ENCODE results near the gene CNTN4.
"Not testable (repeated sequence)": the region's sequence is repeated elsewhere in the genome, so short reads cannot be mapped to it uniquely, and the experiment has no call there.

The CNTN4 gene

GRCh38 chr3:2713923-2714322, 615.3 kb downstream of the CNTN4 start:
- no peak for DNase-seq

- no peak for DNase-seq
Observed at GRCh38 chr3:2714834-2715233, 616.2 kb downstream of the CNTN4 start.

- no peak for DNase-seq
Observed at GRCh38 chr3:2727101-2727500, 628.4 kb downstream of the CNTN4 start.

- no peak for DNase-seq
Observed at GRCh38 chr3:2727610-2728318, 629.1 kb downstream of the CNTN4 start.

- no peak for DNase-seq
Observed at GRCh38 chr3:2731843-2732242, 633.2 kb downstream of the CNTN4 start.

GRCh38 chr3:2735392-2735894, 636.8 kb downstream of the CNTN4 start:
- DNase-seq, result no peak

- DNase-seq, result no peak
Observed at GRCh38 chr3:2741516-2741915, 642.9 kb downstream of the CNTN4 start.

GRCh38 chr3:2765002-2765579, 666.4 kb downstream of the CNTN4 start:
- no peak for DNase-seq

- DNase-seq, result no peak
Observed at GRCh38 chr3:2770451-2770850, 671.8 kb downstream of the CNTN4 start.

GRCh38 chr3:2771193-2771592, 672.5 kb downstream of the CNTN4 start:
- no peak for DNase-seq

- DNase-seq, result no peak
Observed at GRCh38 chr3:2771741-2772140, 673.1 kb downstream of the CNTN4 start.

- DNase-seq, result no peak
Observed at GRCh38 chr3:2772803-2773202, 674.1 kb downstream of the CNTN4 start.

GRCh38 chr3:2774481-2775249, 676.0 kb downstream of the CNTN4 start:
- DNase-seq, result no peak

- DNase-seq, result no peak
Observed at GRCh38 chr3:2783261-2783660, 684.6 kb downstream of the CNTN4 start.

GRCh38 chr3:2784627-2785026, 686.0 kb downstream of the CNTN4 start:
- DNase-seq, result no peak

GRCh38 chr3:2790266-2790815, 691.7 kb downstream of the CNTN4 start:
- no peak for DNase-seq

- DNase-seq, result no peak
Observed at GRCh38 chr3:2792432-2792831, 693.8 kb downstream of the CNTN4 start.

- DNase-seq, result no peak
Observed at GRCh38 chr3:2793987-2794386, 695.3 kb downstream of the CNTN4 start.

GRCh38 chr3:2802429-2802828, 703.8 kb downstream of the CNTN4 start:
- DNase-seq, result no peak

GRCh38 chr3:2807514-2807913, 708.8 kb downstream of the CNTN4 start:
- no peak for DNase-seq

GRCh38 chr3:2810723-2811122, 712.1 kb downstream of the CNTN4 start:
- DNase-seq, result no peak

GRCh38 chr3:2819571-2819970, 720.9 kb downstream of the CNTN4 start:
- DNase-seq, result no peak

- not testable (repeated sequence) for DNase-seq
Observed at GRCh38 chr3:2820982-2821381, 722.3 kb downstream of the CNTN4 start.

- DNase-seq, result no peak
Observed at GRCh38 chr3:2822611-2823010, 723.9 kb downstream of the CNTN4 start.

Data from inflammatory macrophage treated with lipopolysaccharide for 4 hours (primary cell).